ENCODE results near the gene DLD.
"Not testable (repeated sequence)": the region's sequence is repeated elsewhere in the genome, so short reads cannot be mapped to it uniquely, and the experiment has no call there.

Gene DLD

DNA sequence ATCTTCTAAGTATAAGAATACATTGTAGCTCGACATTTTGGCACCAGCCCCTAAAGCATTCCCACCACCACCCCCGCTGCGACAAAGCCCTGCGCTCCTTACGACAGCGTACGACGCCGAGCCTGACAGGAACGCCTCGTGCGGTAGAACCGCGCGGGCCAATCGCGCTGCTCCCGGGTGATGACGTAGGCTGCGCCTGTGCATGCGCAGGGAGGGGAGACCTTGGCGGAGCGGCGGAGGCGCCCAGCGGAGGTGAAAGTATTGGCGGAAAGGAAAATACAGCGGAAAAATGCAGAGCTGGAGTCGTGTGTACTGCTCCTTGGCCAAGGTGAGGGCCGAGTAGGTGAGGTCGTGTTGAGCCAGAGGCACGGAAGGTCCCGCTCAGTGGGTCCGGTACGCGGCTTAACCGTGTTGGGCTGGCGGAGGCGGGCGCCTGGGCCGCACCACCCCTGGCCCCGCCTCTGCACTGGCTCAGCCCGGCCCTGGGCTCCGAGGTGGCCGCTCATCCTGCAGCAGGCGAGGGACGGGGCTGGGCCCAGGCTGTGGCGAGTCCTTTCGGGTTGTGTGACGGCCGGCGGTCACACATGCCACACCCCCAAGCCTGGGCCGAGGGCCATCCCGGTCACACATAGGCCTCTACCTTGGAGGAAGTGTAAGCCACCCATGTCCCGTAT is at the start of gene DLD:
Gene DLD (plus strand): TSS at position 222 of the 674 bp plus-strand sequence. CDS start 68 bp downstream, at position 290.
- Mint-ChIP-seq H3K27ac (peak within 1 kb of the TSS; percentile 98), H3K9me3 (peaks cover 3% of the 10 kb centered on the region), H3K36me3 (ENCODE audit: low read depth) (peaks cover 47% of the 10 kb centered on the region), H3K4me3 (peak within 1 kb of the TSS; percentile 91), H3K27me3 (no peaks in the 10 kb centered on the region), H3K4me1 (ENCODE audit: low read depth) (peaks cover 43% of the 10 kb centered on the region)
- peak; percentile 95 for DNase-seq

- H3K4me1 Mint-ChIP-seq (ENCODE audit: low read depth): no peaks in the 10 kb centered on the region
- no peak for DNase-seq
- no peaks in the 10 kb centered on the region for H3K36me3 Mint-ChIP-seq (ENCODE audit: low read depth)
- no peaks in the 10 kb centered on the region for H3K9me3 Mint-ChIP-seq
- no peak overlapping the region for H3K27ac Mint-ChIP-seq
- no peaks in the 10 kb centered on the region for H3K27me3 Mint-ChIP-seq
- H3K4me3 Mint-ChIP-seq: no peak overlapping the region
Observed at GRCh38 chr7:107842213-107842612, 48.8 kb upstream of the DLD start.

DNA sequence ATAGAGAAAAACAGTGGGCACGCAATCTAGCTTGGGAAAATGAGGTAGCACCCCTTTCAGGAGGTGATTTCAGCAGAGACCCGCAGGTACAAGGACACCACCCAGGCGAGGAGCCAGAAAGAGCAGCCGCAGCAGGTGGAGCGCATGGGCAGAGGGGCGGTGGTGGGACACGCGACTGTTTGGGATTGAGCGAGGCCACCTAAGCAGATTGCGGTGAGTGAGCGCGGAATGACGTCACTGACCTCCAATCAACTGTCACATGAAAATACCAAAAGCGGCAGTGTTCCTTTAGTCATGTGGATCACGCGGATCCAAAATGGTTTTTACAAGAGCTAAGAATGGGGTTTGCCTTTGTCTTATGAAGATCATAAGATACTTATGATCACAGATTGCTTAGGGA is 47.8 kb upstream of the DLD start:
- DNase-seq: no peak
- no peak overlapping the region for H3K4me3 Mint-ChIP-seq
- no peak overlapping the region for H3K27ac Mint-ChIP-seq
- H3K9me3 Mint-ChIP-seq: no peaks in the 10 kb centered on the region
- H3K4me1 Mint-ChIP-seq (ENCODE audit: low read depth): no peaks in the 10 kb centered on the region
- no peaks in the 10 kb centered on the region for H3K27me3 Mint-ChIP-seq
- H3K36me3 Mint-ChIP-seq (ENCODE audit: low read depth): no peaks in the 10 kb centered on the region

- no peak overlapping the region for H3K4me3 Mint-ChIP-seq
- no peaks in the 10 kb centered on the region for H3K36me3 Mint-ChIP-seq (ENCODE audit: low read depth)
- H3K9me3 Mint-ChIP-seq: no peaks in the 10 kb centered on the region
- DNase-seq: no peak
- H3K4me1 Mint-ChIP-seq (ENCODE audit: low read depth): no peaks in the 10 kb centered on the region
- H3K27me3 Mint-ChIP-seq: no peaks in the 10 kb centered on the region
- H3K27ac Mint-ChIP-seq: no peak overlapping the region
Observed at GRCh38 chr7:107846324-107846723, 44.7 kb upstream of the DLD start.

- H3K36me3 Mint-ChIP-seq (ENCODE audit: low read depth): no peaks in the 10 kb centered on the region
- no peaks in the 10 kb centered on the region for H3K4me1 Mint-ChIP-seq (ENCODE audit: low read depth)
- H3K27ac Mint-ChIP-seq: no peak overlapping the region
- H3K9me3 Mint-ChIP-seq: no peaks in the 10 kb centered on the region
- H3K4me3 Mint-ChIP-seq: no peak overlapping the region
- no peak for DNase-seq
- H3K27me3 Mint-ChIP-seq: no peaks in the 10 kb centered on the region
Observed at GRCh38 chr7:107847168-107847835, 43.7 kb upstream of the DLD start.

- not testable (repeated sequence) for H3K27me3 Mint-ChIP-seq; H3K4me3 Mint-ChIP-seq; H3K36me3 Mint-ChIP-seq (ENCODE audit: low read depth); H3K27ac Mint-ChIP-seq; DNase-seq; H3K4me1 Mint-ChIP-seq (ENCODE audit: low read depth); H3K9me3 Mint-ChIP-seq
Observed at GRCh38 chr7:107847836-107848175, 43.2 kb upstream of the DLD start.

DNA sequence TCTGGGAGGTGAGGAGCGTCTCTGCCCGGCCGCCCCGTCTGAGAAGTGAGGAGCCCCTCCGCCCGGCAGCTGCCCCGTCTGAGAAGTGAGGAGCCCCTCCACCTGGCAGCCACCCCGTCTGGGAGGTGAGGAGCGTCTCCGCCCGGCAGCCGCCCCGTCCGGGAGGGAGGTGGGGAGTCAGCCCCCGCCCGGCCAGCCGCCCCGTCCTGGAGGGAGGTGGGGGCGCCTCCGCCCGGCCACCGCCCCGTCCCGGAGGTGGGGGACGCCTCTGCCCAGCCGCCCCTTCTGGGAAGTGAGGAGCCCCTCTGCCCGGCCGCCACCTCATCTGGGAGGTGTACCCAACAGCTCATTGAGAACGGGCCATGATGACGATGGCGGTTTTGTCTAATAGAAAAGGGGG is 42.8 kb upstream of the DLD start:
- H3K4me1 Mint-ChIP-seq (ENCODE audit: low read depth); DNase-seq: not testable (repeated sequence)

GRCh38 chr7:107850216-107850615 is 40.8 kb upstream of the DLD start:
- Mint-ChIP-seq H3K27ac (no peak overlapping the region), H3K9me3 (no peaks in the 10 kb centered on the region), H3K27me3 (no peaks in the 10 kb centered on the region), H3K4me1 (ENCODE audit: low read depth) (peaks cover 5% of the 10 kb centered on the region), H3K4me3 (no peak overlapping the region), H3K36me3 (ENCODE audit: low read depth) (no peaks in the 10 kb centered on the region)
- DNase-seq: no peak

More for the DNA sequence above, 42.8 kb upstream of the DLD start:
- H3K9me3 Mint-ChIP-seq; H3K36me3 Mint-ChIP-seq (ENCODE audit: low read depth); H3K27me3 Mint-ChIP-seq; H3K27ac Mint-ChIP-seq; H3K4me3 Mint-ChIP-seq: not testable (repeated sequence)

- H3K4me3 Mint-ChIP-seq: no peak overlapping the region
- no peaks in the 10 kb centered on the region for H3K9me3 Mint-ChIP-seq
- H3K36me3 Mint-ChIP-seq (ENCODE audit: low read depth): no peaks in the 10 kb centered on the region
- H3K4me1 Mint-ChIP-seq (ENCODE audit: low read depth): peaks cover 5% of the 10 kb centered on the region
- no peaks in the 10 kb centered on the region for H3K27me3 Mint-ChIP-seq
- no peak overlapping the region for H3K27ac Mint-ChIP-seq
- DNase-seq: no peak
Observed at GRCh38 chr7:107850643-107851042, 40.3 kb upstream of the DLD start.

- Mint-ChIP-seq H3K9me3 (no peaks in the 10 kb centered on the region), H3K27ac (no peak overlapping the region), H3K4me3 (no peak overlapping the region), H3K27me3 (no peaks in the 10 kb centered on the region), H3K36me3 (ENCODE audit: low read depth) (no peaks in the 10 kb centered on the region), H3K4me1 (ENCODE audit: low read depth) (peaks cover 33% of the 10 kb centered on the region)
- no peak for DNase-seq
Observed at GRCh38 chr7:107854454-107854853, 36.5 kb upstream of the DLD start.

DNA sequence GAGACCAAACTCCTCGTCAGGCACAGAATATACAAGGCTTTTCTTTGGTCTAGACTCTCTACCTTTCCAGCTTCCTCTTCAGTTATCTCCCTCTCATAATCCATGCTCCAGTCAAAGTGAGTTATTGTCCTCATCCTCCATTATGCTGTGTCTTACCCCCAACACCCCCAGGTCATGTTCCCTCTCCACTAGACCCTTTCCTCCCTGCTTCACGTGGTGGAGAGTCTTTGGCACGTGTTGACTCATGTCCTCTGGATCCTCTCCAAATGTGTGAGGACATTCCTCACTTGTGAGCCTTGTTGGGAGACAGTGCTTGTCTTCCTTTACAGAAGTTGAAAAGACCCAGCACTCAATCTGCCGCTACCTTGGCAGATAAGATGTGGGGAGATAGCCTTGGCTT is 36.0 kb upstream of the DLD start:
- no peaks in the 10 kb centered on the region for H3K27me3 Mint-ChIP-seq
- no peak overlapping the region for H3K4me3 Mint-ChIP-seq
- peaks cover 33% of the 10 kb centered on the region for H3K4me1 Mint-ChIP-seq (ENCODE audit: low read depth)
- no peak for DNase-seq
- no peak overlapping the region for H3K27ac Mint-ChIP-seq
- H3K36me3 Mint-ChIP-seq (ENCODE audit: low read depth): no peaks in the 10 kb centered on the region
- H3K9me3 Mint-ChIP-seq: no peaks in the 10 kb centered on the region

GRCh38 chr7:107856806-107857540 is 34.0 kb upstream of the DLD start:
- Mint-ChIP-seq H3K9me3 (no peaks in the 10 kb centered on the region), H3K27me3 (no peaks in the 10 kb centered on the region), H3K4me1 (ENCODE audit: low read depth) (peaks cover 33% of the 10 kb centered on the region), H3K27ac (peak overlapping the region; percentile 84), H3K36me3 (ENCODE audit: low read depth) (no peaks in the 10 kb centered on the region), H3K4me3 (no peak overlapping the region)
- no peak for DNase-seq

DNA sequence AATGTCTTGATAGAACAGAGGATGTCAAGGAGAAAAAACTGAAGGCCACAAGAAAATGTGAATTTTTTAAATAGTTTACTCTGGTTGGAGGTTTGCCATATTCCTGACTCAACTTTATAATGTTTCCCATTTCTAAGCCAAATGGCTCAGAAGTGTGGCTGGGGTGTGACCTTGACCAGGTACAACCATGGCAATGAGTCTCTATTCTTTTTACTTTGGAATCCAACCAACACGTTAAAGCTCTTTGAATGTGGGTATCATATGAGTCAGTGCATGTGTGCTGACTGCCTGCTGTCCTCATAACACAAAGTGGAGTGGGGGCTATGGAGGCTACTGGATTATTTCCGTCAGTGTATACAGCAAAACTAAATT is 33.5 kb upstream of the DLD start:
- no peak for DNase-seq
- Mint-ChIP-seq H3K27ac (peak overlapping the region; percentile 84), H3K4me3 (no peak overlapping the region), H3K4me1 (ENCODE audit: low read depth) (peaks cover 33% of the 10 kb centered on the region), H3K36me3 (ENCODE audit: low read depth) (no peaks in the 10 kb centered on the region), H3K9me3 (no peaks in the 10 kb centered on the region), H3K27me3 (no peaks in the 10 kb centered on the region)

GRCh38 chr7:107858280-107858679 is 32.7 kb upstream of the DLD start:
- H3K4me3 Mint-ChIP-seq: no peak overlapping the region
- no peak overlapping the region for H3K27ac Mint-ChIP-seq
- H3K27me3 Mint-ChIP-seq: no peaks in the 10 kb centered on the region
- H3K9me3 Mint-ChIP-seq: no peaks in the 10 kb centered on the region
- no peaks in the 10 kb centered on the region for H3K36me3 Mint-ChIP-seq (ENCODE audit: low read depth)
- no peak for DNase-seq
- peaks cover 33% of the 10 kb centered on the region for H3K4me1 Mint-ChIP-seq (ENCODE audit: low read depth)

DNA sequence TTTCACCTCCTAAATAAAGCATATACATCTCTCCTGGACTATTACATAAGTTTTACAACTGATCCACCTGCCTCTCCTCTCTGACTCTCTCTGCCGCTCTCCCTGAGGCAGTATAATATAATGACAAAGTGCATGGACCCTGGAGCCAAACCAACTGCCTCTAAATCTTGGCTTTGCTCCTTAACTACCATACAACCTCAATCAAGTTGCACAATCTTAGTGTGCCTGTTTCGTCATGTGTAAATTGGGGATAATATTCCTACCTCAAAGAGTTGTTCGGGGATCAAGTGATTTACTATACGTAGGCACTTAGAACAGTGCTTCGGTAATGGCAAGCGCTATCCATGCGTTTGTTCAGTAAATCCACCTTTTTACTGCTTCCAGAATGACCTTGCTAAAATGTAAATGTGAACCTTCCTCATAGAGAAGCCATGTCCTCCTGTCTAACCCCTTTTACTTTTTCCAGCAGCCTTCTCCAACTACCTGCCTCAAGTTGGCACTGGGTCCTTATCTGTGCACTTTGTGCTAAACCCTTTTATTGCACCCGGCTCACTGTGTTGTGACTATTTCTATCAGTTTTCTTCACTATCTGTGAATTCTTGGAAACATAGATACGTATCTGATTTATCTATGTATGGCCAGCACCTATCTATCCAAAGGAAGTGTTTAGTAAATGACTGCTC is 30.6 kb upstream of the DLD start:
- no peak for DNase-seq
- Mint-ChIP-seq H3K36me3 (ENCODE audit: low read depth) (no peaks in the 10 kb centered on the region), H3K27ac (no peak overlapping the region), H3K4me1 (ENCODE audit: low read depth) (peaks cover 38% of the 10 kb centered on the region), H3K27me3 (no peaks in the 10 kb centered on the region), H3K4me3 (no peak overlapping the region), H3K9me3 (no peaks in the 10 kb centered on the region)

Measured in activated T-cell treated with anti-CD3 and anti-CD28 coated beads, Interleukin-2, amount 50 U/mL, for 24 hours (primary cell).